DOHH2 (cell line): Measurements from ENCODE around the gene CPSF7.

Source experiments
- CTCF ChIP-seq: fragments of 200-600 bp; sonication (generic); IDR thresholded peaks from one replicate; pipeline ENCODE4 v1.5.1; 2014; ENCODE audit warnings: antibody characterized with exemption, mild to moderate bottlenecking, low read depth, low read length; ENCODE audit not compliant: poor library complexity, severe bottlenecking
- EZH2phosphoT487 ChIP-seq: fragments of 200-600 bp; sonication (generic); IDR thresholded peaks from 2 replicates; pipeline ENCODE4 v1.6.1; 2017; ENCODE audit warnings: borderline replicate concordance, mild to moderate bottlenecking, antibody characterized with exemption, low read length, moderate library complexity, mixed read lengths

- TF ChIP-seq CTCF, result no peak
- no peak for TF ChIP-seq EZH2phosphoT487
Observed at GRCh38 chr11:61452825-61453224, 23.1 kb upstream of the CPSF7 start.
